ENCODE measurements around the gene SLC26A6.

Gene SLC26A6

DNA sequence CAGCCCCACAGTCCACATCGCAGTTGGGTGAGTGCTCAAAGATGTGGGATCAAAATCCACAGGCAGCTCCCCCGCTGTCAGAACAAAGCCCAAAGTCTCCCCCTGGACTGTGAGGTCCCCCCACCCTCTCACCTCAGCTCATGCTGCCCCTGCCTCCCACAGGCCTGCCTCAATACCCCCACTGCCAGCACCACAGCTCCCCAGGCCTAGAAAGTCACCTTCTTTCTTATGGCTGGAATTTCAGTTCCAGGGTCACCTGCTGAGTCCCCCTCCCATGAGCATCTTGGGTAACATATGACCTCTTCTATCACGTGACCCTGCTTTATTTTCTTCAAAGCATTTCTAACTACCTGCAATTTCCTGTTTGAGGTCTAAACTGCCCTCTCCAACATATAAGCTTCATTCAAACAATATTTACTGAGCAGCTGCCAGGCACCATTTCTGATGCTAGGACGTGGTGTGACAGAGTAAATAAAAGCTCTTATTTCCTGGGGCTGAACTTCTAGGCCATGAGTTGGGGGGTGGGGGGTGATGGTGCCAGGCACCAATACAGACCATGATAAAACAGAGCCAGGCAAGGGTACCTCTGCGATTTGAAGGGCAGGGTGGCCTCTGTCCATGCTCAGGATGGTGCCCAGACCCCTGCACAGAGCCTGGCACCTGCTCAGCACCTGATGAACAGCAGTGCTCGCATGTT is 11.3 kb downstream of the SLC26A6 start:
- no peak for ATAC-seq
- TF ChIP-seq ZC3H10 (CRISPR knock-in tag; IDR thresholded peaks at IDR 0.05), result no peak
- TF ChIP-seq, protein P1, sequence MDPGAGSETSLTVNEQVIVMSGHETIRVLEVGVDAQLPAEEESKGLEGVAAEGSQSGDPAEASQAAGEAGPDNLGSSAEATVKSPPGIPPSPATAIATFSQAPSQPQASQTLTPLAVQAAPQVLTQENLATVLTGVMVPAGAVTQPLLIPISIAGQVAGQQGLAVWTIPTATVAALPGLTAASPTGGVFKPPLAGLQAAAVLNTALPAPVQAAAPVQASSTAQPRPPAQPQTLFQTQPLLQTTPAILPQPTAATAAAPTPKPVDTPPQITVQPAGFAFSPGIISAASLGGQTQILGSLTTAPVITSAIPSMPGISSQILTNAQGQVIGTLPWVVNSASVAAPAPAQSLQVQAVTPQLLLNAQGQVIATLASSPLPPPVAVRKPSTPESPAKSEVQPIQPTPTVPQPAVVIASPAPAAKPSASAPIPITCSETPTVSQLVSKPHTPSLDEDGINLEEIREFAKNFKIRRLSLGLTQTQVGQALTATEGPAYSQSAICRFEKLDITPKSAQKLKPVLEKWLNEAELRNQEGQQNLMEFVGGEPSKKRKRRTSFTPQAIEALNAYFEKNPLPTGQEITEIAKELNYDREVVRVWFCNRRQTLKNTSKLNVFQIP (CRISPR knock-in tag; IDR thresholded peaks at IDR 0.05; ENCODE audit: borderline replicate concordance, low read depth), result no peak
- TF ChIP-seq ZFP30 (CRISPR knock-in tag; IDR thresholded peaks at IDR 0.05), result no peak
- TF ChIP-seq GLIS3 (CRISPR knock-in tag; IDR thresholded peaks at IDR 0.05), result no peak
- no peak for TF ChIP-seq ZNF8 (CRISPR knock-in tag; IDR thresholded peaks at IDR 0.05)
- TF ChIP-seq CSRNP3 (CRISPR knock-in tag; IDR thresholded peaks at IDR 0.05), result no peak
- TF ChIP-seq TOX (CRISPR knock-in tag; IDR thresholded peaks at IDR 0.05; ENCODE audit: borderline replicate concordance), result no peak
- no peak for TF ChIP-seq PATZ1 (CRISPR knock-in tag; IDR thresholded peaks at IDR 0.05; ENCODE audit: borderline replicate concordance)
- TF ChIP-seq ZFP3 (CRISPR knock-in tag; IDR thresholded peaks at IDR 0.05), result no peak
- TF ChIP-seq TCF4 (CRISPR knock-in tag; IDR thresholded peaks at IDR 0.05; ENCODE audit: borderline replicate concordance), result no peak
- no peak for TF ChIP-seq ESRRG (CRISPR knock-in tag; IDR thresholded peaks at IDR 0.05)
- no peak for TF ChIP-seq CSDC2 (CRISPR knock-in tag; IDR thresholded peaks at IDR 0.05)
- no peak for TF ChIP-seq ZNF565 (CRISPR knock-in tag; conservative IDR thresholded peaks at IDR 0.05; ENCODE audit: low read depth)
- TF ChIP-seq RARB (CRISPR knock-in tag; IDR thresholded peaks at IDR 0.05), result no peak
- no peak for TF ChIP-seq BACH2 (CRISPR knock-in tag; IDR thresholded peaks at IDR 0.05; ENCODE audit: borderline replicate concordance)
- TF ChIP-seq, protein P2, sequence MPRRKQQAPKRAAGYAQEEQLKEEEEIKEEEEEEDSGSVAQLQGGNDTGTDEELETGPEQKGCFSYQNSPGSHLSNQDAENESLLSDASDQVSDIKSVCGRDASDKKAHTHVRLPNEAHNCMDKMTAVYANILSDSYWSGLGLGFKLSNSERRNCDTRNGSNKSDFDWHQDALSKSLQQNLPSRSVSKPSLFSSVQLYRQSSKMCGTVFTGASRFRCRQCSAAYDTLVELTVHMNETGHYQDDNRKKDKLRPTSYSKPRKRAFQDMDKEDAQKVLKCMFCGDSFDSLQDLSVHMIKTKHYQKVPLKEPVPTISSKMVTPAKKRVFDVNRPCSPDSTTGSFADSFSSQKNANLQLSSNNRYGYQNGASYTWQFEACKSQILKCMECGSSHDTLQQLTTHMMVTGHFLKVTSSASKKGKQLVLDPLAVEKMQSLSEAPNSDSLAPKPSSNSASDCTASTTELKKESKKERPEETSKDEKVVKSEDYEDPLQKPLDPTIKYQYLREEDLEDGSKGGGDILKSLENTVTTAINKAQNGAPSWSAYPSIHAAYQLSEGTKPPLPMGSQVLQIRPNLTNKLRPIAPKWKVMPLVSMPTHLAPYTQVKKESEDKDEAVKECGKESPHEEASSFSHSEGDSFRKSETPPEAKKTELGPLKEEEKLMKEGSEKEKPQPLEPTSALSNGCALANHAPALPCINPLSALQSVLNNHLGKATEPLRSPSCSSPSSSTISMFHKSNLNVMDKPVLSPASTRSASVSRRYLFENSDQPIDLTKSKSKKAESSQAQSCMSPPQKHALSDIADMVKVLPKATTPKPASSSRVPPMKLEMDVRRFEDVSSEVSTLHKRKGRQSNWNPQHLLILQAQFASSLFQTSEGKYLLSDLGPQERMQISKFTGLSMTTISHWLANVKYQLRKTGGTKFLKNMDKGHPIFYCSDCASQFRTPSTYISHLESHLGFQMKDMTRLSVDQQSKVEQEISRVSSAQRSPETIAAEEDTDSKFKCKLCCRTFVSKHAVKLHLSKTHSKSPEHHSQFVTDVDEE (CRISPR knock-in tag; IDR thresholded peaks at IDR 0.05), result no peak
- TF ChIP-seq SNAI2 (CRISPR knock-in tag; IDR thresholded peaks at IDR 0.05), result no peak

DNA sequence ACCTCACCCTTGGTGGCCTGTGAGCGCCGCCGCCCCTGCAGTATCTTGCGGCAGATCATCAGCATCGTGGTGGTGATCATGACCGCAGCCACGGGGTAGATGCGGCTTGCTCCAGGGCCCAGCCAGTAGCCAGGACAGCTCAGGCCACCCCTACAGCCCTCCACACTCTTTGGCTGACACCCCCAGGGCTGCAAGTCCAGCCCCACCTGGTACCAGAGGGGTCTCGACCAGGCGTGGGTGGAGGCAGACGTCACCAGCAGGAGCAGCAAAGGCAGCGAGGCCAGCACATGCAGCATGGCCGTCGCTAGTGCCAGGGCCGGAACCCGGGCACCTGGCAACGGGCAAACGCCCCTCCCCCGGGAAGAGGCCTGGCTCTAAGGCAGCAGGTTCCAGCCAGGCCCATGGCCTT is 13.8 kb downstream of the SLC26A6 start, which contains the start of gene TMEM89:
TSS of gene TMEM89 (minus strand) at position 309 of the 409 bp plus-strand sequence. CDS start at position 296, 13 bp downstream.
- TF ChIP-seq CSDC2 (CRISPR knock-in tag; IDR thresholded peaks at IDR 0.05) (no peak), ESRRG (CRISPR knock-in tag; IDR thresholded peaks at IDR 0.05) (no peak), ZNF70 (CRISPR knock-in tag; IDR thresholded peaks at IDR 0.05) (no peak), ZNF8 (CRISPR knock-in tag; IDR thresholded peaks at IDR 0.05) (no peak)
- TF ChIP-seq, protein P3, sequence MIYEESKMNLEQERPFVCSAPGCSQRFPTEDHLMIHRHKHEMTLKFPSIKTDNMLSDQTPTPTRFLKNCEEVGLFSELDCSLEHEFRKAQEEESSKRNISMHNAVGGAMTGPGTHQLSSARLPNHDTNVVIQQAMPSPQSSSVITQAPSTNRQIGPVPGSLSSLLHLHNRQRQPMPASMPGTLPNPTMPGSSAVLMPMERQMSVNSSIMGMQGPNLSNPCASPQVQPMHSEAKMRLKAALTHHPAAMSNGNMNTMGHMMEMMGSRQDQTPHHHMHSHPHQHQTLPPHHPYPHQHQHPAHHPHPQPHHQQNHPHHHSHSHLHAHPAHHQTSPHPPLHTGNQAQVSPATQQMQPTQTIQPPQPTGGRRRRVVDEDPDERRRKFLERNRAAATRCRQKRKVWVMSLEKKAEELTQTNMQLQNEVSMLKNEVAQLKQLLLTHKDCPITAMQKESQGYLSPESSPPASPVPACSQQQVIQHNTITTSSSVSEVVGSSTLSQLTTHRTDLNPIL (CRISPR knock-in tag; IDR thresholded peaks at IDR 0.05; ENCODE audit: low read depth), result no peak
- ATAC-seq, result no peak
